Measurements from ENCODE around the gene FTO.

DNA sequence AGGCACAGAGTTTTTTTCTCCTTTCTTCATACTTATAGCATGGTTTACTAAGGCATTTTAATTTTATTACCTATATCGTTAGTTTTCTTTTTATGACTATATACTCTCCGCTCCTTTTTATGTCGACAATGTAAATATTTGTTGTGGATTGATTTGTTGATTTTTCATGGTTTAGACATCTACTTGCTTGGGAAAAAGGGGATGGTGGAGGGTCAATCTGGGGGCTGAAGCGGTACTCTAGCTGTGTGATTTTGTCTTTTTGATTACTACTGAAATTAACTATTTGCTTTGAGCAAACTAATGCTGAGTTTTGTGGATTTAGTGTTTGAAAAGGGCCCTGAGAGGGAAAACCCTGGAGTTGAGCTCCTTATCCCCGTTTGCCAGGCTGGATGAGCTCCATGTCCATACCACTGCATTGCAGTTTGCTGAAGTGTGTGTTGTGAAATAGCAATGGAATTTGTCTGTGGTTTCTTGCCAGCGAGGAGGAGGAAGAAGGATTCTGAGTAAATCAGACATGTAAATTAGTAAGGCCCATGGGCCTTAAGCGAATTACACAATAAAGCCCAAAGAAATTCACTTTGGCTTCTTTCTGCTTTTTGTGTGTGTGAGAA is 72.0 kb downstream of the FTO start:
- no peak for TF ChIP-seq ATF2 (CRISPR knock-in tag; IDR thresholded peaks at IDR 0.05; ENCODE audit: borderline replicate concordance, low read depth)
- TF ChIP-seq CTCF (IDR thresholded peaks at IDR 0.05) = no peak
- no peak for TF ChIP-seq ATF3 (CRISPR knock-in tag; conservative IDR thresholded peaks at IDR 0.05)
- no peak for TF ChIP-seq CBFB (CRISPR knock-in tag; IDR thresholded peaks at IDR 0.05; ENCODE audit: low read depth)
- TF ChIP-seq ZNF396 (CRISPR knock-in tag; IDR thresholded peaks at IDR 0.05; ENCODE audit: borderline replicate concordance) = no peak
- no peak for TF ChIP-seq E2F1 (CRISPR knock-in tag; IDR thresholded peaks at IDR 0.05)
- TF ChIP-seq NR3C1 (CRISPR knock-in tag; conservative IDR thresholded peaks at IDR 0.05; ENCODE audit: low read depth) = no peak
- no peak for TF ChIP-seq USF2 (CRISPR knock-in tag; IDR thresholded peaks at IDR 0.05)
- peak; percentile 39; the same call in 1 of the 2 replicates for TF ChIP-seq GABPB1 (CRISPR knock-in tag; IDR thresholded peaks at IDR 0.05)
